LHCN-M2 (cell line): Measurements from ENCODE around the gene ETS2. TPM values are rescaled to one million over a fixed set of nuclear protein-coding genes. Genes with fewer than 3 reads are reported as not detected.

Experiments
- DNase-seq: peaks from one replicate; pipeline ENCODE4 v3.0.0-alpha.2; 2012; ENCODE audit warnings: low read depth
- polyA plus RNA-seq: library from polyadenylated mRNA; unstranded; fragments of >200 nt; gene quantifications from one replicate; pipeline ENCODE4 v1.2.1, GENCODE V29; 2012; ENCODE audit warnings: missing spikeins
- total RNA-seq: library from RNA; depleted of rRNA; stranded (reverse); fragments of >200 nt; gene quantifications from 2 replicates; pipeline ENCODE4 v1.2.3, GENCODE V29; 2014; rRNA removed

The ETS2 gene
- 7.3 and 8.5 TPM in 2 replicates for total RNA-seq
- polyA plus RNA-seq, result 8.9 TPM

DNA sequence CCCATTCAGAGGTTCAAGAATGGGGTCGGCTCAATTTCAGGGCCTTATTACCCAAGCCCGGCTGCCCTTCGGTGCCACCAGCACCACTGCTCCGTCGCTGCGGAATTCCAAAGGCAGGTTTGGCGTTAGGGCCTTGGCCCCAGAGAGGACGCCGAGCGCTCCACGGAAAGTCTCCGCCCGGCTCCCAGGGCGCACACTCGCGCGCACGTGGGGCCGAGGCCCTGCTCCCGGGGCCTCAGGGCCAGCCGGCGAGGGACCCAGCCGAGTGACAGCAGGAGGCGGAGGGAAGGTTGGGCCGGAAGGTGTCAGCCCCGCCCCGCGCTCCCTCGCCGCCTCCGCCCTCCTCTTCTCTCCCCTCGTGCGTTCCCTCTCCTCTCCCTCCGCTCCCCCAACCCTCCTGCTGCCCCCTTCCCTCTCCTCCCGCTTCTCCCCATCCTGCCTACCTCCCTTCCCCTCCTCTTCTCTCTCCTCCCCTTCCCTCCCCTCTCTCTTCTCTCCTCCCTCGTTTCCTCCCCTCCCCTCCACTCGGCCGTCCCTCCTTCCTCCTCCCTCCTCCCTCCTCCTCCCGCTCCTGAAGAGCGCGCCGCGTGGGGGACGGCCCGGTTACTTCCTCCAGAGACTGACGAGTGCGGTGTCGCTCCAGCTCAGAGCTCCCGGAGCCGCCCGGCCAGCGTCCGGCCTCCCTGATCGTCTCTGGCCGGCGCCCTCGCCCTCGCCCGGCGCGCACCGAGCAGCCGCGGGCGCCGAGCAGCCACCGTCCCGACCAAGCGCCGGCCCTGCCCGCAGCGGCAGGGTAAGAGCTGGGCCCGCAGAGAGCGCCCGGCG is at the start of gene ETS2:
Gene ETS2, plus strand, starts transcription at position 602 of the 825 bp plus-strand sequence. CDS start 4,106 bp downstream, outside the sequence.
- DNase-seq, result peak; percentile 84

DNA sequence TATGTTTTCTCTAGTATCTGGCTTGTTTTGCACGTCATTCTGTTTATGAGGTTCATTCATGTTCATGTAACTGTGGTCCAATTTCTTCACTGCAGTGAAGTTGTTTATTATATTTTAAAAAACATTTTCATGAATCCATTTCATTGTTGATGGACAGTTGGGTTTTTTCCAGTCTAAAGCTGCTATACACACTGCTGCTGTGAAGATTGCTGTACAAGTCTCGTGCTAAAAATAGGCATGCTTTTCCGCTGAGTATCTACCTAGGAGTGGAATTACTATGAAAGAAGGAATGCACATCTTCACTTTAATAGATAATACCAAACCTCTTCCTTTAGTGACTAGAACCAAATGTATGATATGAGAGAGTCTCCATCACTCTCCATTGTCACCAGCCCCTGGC is 49.0 kb upstream of the ETS2 start:
- peak; percentile 79 for DNase-seq

DNA sequence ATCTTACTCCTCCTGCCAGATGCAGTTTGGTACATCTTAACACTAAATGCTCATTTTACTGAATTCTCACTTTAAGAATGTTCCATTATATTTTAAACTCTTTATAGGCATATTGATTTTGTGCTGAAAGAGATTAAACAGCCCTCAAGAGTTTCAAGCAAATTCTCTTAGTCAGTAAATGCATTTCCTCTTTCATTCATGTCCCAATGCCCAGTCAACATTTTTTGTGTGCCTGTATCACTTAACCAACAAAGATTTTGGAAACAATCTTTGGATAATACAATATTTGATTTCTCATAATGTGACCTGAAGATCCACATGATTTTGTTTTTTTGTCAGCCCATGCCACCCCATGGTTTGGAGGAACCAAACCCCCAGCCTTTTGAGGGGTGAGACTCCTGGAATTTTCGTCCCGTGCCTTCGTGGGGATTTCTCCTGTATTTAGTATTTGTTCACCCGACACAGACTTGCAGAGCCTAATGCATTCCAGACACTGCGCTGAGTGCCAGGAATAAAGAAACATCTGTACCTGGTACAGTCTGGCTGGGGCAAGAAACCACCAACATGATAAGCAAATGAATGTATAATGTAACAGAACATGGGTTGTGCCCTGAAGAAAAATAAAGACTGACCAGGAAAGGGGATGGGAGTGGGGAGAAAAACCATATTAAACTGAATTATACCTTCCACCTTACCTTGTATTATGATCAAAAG is 47.1 kb upstream of the ETS2 start:
- no peak for DNase-seq

GRCh38 chr21:38759413-38759812 is 46.3 kb upstream of the ETS2 start:
- DNase-seq, result no peak

GRCh38 chr21:38760017-38760761 is 45.5 kb upstream of the ETS2 start:
- no peak for DNase-seq

GRCh38 chr21:38760762-38761155 is 45.0 kb upstream of the ETS2 start:
- DNase-seq, result no peak

- no peak for DNase-seq
Measured at GRCh38 chr21:38761531-38761930, 44.2 kb upstream of the ETS2 start.

- DNase-seq, result no peak
Measured at GRCh38 chr21:38765056-38765455, 40.7 kb upstream of the ETS2 start.

GRCh38 chr21:38766987-38767722 is 38.6 kb upstream of the ETS2 start:
- no peak for DNase-seq

DNA sequence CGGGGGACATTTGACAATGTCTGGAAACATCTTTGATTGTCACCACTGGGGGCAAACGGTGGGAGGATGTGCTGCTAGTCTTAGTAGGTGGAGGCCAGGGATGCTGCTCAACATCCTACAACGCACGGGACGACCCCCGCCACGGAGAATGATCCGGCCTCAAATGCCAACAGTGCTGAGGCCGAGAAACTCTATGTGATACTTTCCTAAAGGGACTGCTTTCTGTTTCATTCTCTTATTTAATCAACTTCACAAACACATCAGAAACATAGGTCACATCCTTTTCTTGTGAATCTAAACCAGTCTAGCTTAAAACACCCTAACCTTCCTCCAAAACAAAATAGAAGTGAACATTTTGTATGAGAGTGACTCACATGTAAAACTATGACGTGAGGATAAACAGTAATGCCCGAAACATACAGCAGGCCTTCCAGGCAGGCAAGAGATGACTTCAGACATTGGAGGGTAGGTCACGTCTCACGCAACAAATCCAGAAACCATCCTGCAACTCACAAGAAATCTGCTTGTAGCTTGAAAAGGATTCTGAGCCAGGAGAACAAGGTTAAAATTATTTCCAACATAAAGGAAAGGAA is 37.2 kb upstream of the ETS2 start:
- DNase-seq, result peak; percentile 73

DNA sequence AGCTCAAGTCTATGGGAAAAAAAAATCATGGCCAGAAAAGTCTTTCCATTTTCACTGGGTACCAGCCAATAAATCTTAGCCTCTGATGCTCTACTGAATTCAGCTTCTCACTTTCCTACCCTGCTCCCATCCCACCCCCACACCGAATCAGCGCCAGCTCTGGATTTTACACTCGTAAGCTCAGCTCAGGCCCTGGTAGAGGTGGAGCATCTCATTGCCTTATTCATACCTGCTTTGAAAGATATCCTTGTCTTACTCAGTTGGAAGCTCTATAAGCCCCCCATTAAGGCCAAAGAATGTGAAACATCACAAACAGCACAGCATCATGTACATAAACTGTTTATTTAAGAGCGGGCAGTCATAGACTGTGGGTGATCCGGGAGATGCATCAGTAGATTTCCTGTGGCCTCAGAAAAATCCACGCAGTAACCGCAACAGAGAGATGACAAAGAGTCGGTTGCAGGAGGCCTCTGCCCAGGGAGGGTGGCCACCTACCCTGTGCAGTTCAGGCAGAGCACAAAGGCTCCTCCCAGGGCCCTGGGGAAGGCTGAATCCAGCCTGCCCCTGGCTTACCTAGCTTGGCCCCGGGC is 36.4 kb upstream of the ETS2 start:
- peak; percentile 51 for DNase-seq

GRCh38 chr21:38770660-38771059 is 35.1 kb upstream of the ETS2 start:
- DNase-seq, result no peak

- no peak for DNase-seq
Measured at GRCh38 chr21:38771536-38771935, 34.2 kb upstream of the ETS2 start.

DNA sequence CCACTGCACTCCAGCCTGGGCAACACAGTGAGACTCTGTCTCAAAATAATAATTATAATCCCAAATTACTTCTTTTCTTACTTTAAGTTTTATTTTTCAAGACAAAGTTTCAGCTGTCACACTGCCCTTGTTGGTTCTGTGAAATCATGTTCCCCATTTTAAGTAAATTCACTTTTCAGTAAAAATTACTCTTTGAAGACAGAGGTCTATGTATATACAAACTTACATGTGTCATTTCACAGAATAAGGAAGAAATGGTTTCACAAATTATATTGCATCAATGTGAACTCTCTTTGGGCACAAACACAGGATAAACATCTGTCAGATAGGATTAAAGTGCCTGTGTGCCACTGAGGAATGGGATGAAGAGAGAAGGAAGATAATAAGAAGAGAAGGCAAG is 33.1 kb upstream of the ETS2 start:
- DNase-seq, result no peak

DNA sequence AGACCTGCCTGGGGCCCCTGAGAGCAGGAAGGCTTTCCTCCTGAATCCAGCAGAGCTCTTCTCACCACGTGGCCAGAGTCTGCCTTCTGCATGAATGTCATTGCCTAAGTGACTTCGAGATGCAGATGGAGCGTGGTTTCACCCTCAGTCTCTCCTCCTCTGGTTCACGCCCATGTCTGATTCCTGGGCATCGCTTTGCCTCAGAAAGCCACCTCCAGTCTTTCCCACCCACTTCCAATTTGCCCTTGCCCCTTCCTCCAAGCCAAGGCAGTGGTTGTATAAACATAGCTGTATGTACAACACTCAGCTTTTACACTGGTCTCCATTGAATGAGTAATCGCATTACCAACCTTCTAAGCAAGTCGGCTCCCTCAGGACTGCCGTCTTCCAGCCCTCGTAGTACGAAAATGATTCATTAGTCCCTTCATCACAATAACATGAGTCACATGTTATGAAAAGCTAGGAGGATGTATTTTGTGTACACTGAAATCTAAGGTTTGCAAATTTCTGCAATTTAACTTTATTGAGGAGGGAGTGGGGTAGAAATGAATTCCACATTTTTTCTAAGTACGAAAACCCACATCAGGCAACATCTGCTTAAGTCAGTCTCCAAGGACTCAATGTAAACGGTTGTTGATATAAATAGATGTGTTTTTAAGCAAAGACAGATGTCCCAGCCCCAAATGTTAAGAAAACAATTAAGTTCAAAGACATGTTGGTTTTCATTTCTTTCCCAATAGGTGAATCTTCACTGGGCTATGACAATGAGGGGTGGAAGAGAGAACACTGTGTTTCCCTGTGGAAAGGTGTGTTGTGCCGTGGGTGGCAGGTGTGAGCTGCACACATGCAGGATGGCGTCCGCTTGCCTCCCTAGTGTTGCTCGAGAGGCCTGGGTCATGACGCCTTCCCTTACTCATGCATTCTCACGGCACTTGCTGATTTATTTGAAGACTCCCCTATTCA is 32.3 kb upstream of the ETS2 start:
- DNase-seq, result peak; percentile 96

DNA sequence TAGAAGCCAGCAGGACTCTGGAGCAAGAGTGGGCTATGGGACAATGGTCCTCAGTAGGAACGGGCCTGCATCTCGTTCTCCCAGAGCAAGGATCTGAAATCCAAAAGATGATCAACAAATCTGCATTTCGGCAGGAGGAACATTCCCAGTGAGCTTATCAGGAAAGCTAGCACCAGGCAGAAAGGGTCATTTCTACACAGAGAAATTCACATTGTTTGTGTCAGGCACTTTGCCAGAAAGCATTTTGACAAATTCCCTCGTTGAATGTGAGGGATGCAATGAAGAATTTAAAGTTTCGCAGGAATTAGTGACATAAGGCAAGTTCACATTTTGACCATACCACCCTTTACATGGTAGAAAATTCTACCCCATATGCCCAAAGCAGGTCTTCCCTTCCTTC is 31.6 kb upstream of the ETS2 start:
- no peak for DNase-seq

DNA sequence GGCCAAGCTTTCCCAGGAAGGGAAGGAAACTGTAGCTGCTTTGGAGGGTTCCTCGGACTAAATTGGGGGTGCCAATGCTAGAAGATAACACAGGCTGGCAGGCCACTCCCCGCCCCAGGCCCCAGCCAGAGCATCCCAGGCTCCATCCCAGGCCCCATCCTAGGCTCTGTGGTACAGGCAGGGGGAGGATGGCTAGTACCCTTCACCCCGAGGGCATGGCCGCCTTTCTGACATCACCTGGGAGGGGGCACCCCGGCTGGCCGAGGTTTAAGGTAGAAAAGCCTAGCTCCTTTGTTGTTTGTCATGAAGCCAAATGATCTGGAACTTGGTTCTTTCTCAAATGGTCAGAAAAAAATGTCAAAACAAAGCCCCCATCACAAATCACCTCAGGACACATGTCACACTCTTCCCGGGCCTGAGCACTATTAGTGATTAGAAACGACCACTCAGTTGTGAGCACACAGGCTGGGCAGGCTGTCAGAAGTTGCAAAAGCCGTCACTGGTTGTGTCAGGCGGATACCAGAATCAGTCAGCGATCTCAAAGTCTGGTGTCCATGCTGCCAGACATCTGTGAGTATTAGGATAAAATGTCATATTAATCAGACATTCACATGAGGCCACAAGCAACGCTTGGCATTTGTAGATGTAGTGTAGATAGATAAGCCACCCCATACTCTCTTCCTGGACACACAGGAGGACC is 31.0 kb upstream of the ETS2 start:
- DNase-seq, result no peak

DNA sequence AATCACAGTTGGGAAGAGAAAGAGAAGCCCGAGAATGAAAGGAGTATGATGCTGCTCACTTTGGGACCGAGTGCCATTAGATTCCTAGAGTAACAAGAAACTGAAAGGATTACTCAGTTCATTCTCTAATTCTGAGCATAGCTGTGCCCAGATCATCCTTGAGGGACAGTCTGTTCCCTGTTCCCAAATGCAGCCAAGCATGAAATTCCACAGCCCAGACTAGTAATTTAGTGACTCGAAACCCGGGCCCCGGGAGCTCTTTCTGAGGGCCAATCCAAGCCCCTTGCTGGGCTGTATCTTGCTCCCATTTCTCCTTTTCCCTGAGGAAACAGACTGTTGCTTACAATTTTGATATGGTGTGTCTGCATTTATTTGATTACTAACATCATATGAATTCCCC is 30.0 kb upstream of the ETS2 start:
- peak; percentile 17 for DNase-seq

GRCh38 chr21:38777015-38777414 is 28.7 kb upstream of the ETS2 start:
- no peak for DNase-seq
